Measurements from ENCODE around the gene IZUMO2.

Gene IZUMO2

GRCh38 chr19:50207730-50208129 is 44.6 kb upstream of the IZUMO2 start:
- TF ChIP-seq EGR1 (IDR thresholded peaks at IDR 0.05) (no peak), TEAD4 (IDR thresholded peaks at IDR 0.05) (no peak), NFIC (IDR thresholded peaks at IDR 0.05) (no peak), REST (IDR thresholded peaks at IDR 0.05; ENCODE audit: low read depth) (no peak), TCF12 (IDR thresholded peaks at IDR 0.05; ENCODE audit: low read depth) (no peak), EP300 (IDR thresholded peaks at IDR 0.05; ENCODE audit: borderline replicate concordance) (no peak), YY1 (IDR thresholded peaks at IDR 0.05; ENCODE audit: low read depth) (no peak), TAF1 (IDR thresholded peaks at IDR 0.05; ENCODE audit: low read depth) (no peak), FOXM1 (IDR thresholded peaks at IDR 0.05; ENCODE audit: borderline replicate concordance, low read depth) (no peak), ZBTB7A (IDR thresholded peaks at IDR 0.05; ENCODE audit: low read depth) (no peak), RAD21 (IDR thresholded peaks at IDR 0.05; ENCODE audit: low read depth) (no peak), CEBPB (IDR thresholded peaks at IDR 0.05) (no peak), CREB1 (IDR thresholded peaks at IDR 0.05; ENCODE audit: low read depth) (no peak)
- TF ChIP-seq, protein P1, sequence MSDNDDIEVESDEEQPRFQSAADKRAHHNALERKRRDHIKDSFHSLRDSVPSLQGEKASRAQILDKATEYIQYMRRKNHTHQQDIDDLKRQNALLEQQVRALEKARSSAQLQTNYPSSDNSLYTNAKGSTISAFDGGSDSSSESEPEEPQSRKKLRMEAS (IDR thresholded peaks at IDR 0.05), result no peak
- TF ChIP-seq, protein P2, sequence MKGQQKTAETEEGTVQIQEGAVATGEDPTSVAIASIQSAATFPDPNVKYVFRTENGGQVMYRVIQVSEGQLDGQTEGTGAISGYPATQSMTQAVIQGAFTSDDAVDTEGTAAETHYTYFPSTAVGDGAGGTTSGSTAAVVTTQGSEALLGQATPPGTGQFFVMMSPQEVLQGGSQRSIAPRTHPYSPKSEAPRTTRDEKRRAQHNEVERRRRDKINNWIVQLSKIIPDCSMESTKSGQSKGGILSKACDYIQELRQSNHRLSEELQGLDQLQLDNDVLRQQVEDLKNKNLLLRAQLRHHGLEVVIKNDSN (IDR thresholded peaks at IDR 0.05), result no peak

GRCh38 chr19:50206191-50206590 is 43.1 kb upstream of the IZUMO2 start:
- TF ChIP-seq EP300 (IDR thresholded peaks at IDR 0.05; ENCODE audit: borderline replicate concordance) (no peak), CREB1 (IDR thresholded peaks at IDR 0.05; ENCODE audit: low read depth) (no peak), NFIC (IDR thresholded peaks at IDR 0.05) (no peak), RAD21 (IDR thresholded peaks at IDR 0.05; ENCODE audit: low read depth) (no peak), TCF12 (IDR thresholded peaks at IDR 0.05; ENCODE audit: low read depth) (no peak), CEBPB (IDR thresholded peaks at IDR 0.05) (no peak), ZBTB7A (IDR thresholded peaks at IDR 0.05; ENCODE audit: low read depth) (no peak), TEAD4 (IDR thresholded peaks at IDR 0.05) (no peak), YY1 (IDR thresholded peaks at IDR 0.05; ENCODE audit: low read depth) (no peak), EGR1 (IDR thresholded peaks at IDR 0.05) (no peak), FOXM1 (IDR thresholded peaks at IDR 0.05; ENCODE audit: borderline replicate concordance, low read depth) (no peak), TAF1 (IDR thresholded peaks at IDR 0.05; ENCODE audit: low read depth) (no peak), REST (IDR thresholded peaks at IDR 0.05; ENCODE audit: low read depth) (no peak)
- TF ChIP-seq, protein P2 (IDR thresholded peaks at IDR 0.05), result no peak
- TF ChIP-seq, protein P1 (IDR thresholded peaks at IDR 0.05), result no peak

DNA sequence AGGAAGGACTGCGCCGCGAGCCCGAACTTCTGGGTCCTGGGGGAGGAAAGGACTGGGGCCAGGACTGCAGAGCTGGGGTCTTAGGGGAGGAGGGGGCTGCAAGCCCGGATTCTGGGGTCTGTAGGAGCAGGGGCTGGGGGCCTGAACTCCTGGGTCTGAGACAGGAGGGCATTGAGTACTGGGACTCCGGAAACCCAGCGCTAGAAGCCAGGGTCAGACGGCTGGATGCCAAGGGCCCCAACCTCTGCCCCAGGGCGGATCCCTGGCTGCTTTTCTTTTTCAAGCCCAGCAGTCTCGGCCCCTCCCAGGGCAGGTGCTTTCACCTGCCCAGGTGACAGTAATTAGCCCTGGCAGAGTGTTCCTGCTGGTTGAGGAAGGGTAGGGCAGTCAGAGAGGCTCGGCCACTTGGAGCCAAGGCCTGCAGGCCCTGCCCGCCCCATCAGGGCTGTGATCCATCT is 42.6 kb upstream of the IZUMO2 start:
- no peak for TF ChIP-seq CEBPB (IDR thresholded peaks at IDR 0.05)
- no peak for TF ChIP-seq ZBTB7A (IDR thresholded peaks at IDR 0.05; ENCODE audit: low read depth)
- TF ChIP-seq TAF1 (IDR thresholded peaks at IDR 0.05; ENCODE audit: low read depth), result no peak
- TF ChIP-seq FOXM1 (IDR thresholded peaks at IDR 0.05; ENCODE audit: borderline replicate concordance, low read depth), result no peak
- peak; percentile 56 for TF ChIP-seq TCF12 (IDR thresholded peaks at IDR 0.05; ENCODE audit: low read depth)
- TF ChIP-seq RAD21 (IDR thresholded peaks at IDR 0.05; ENCODE audit: low read depth), result no peak
- TF ChIP-seq NFIC (IDR thresholded peaks at IDR 0.05), result no peak
- TF ChIP-seq, protein P2 (IDR thresholded peaks at IDR 0.05), result 0 out of 2 replicates have a peak, but pooled peaks have one; percentile 15

DNA sequence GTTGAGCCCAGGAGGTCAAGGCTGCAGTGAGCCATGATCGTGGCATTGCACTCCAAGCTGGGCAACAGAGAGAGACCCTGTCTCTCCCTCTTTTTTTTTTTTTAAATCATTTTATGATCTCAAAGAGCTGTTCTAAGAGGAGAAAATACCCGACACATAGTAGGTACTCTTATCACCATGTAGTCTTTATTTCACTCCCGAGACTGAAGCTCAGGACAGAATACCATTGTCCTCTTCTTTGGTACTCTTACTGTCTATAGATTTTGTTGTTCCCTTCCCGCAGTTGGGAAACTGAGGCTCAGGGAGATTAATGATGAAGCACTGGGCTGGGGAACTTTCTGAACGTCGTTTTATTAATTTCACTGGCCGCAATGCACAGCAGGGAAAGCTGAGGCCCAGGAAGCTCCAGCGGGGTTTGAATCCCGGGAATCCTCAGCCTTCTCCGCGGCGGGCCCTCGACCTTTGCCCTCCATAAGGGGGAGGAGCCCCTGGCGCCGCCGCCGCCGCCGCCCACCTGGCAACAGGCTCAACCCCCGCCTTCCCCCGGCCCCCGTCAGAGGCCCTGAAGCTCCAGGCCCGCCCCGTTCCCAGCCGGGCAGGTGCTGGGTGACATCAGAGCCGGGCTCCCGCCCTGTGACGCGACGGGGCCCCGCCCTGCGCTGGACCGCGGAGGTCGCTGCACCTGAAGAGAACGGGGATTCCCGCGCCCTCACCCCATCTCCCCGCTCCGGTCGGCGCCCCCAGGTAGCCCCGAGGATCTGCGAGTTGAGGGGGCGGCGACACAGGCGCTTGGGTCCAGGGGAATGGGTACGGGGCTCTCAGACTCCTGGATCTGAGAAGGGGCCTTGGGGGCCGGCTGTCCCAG is 42.0 kb upstream of the IZUMO2 start:
- TF ChIP-seq REST (IDR thresholded peaks at IDR 0.05; ENCODE audit: low read depth), result no peak
- TF ChIP-seq YY1 (IDR thresholded peaks at IDR 0.05; ENCODE audit: low read depth), result 0 out of 2 replicates have a peak, but pooled peaks have one; percentile 10
- TF ChIP-seq ZBTB7A (IDR thresholded peaks at IDR 0.05; ENCODE audit: low read depth), result peak; percentile 51; the same call in 1 of the 2 replicates
- TF ChIP-seq NFIC (IDR thresholded peaks at IDR 0.05), result peak; percentile 61
- TF ChIP-seq TAF1 (IDR thresholded peaks at IDR 0.05; ENCODE audit: low read depth), result peak; percentile 21; the same call in 1 of the 2 replicates
- peak; percentile 64; the same call in 1 of the 2 replicates for TF ChIP-seq TCF12 (IDR thresholded peaks at IDR 0.05; ENCODE audit: low read depth)
- peak; percentile 68 for TF ChIP-seq EGR1 (IDR thresholded peaks at IDR 0.05)
- TF ChIP-seq FOXM1 (IDR thresholded peaks at IDR 0.05; ENCODE audit: borderline replicate concordance, low read depth), result no peak
- no peak for TF ChIP-seq RAD21 (IDR thresholded peaks at IDR 0.05; ENCODE audit: low read depth)
- TF ChIP-seq, protein P1 (IDR thresholded peaks at IDR 0.05), result peak; percentile 37; the same call in 1 of the 2 replicates
- TF ChIP-seq TEAD4 (IDR thresholded peaks at IDR 0.05), result no peak; the same call in 1 of the 2 replicates
- TF ChIP-seq, protein P2 (IDR thresholded peaks at IDR 0.05), result 0 out of 2 replicates have a peak, but pooled peaks have one; percentile 18
- TF ChIP-seq CREB1 (IDR thresholded peaks at IDR 0.05; ENCODE audit: low read depth), result peak; percentile 70
- TF ChIP-seq EP300 (IDR thresholded peaks at IDR 0.05; ENCODE audit: borderline replicate concordance), result no peak; the same call in 1 of the 2 replicates
- peak; percentile 8; the same call in 1 of the 2 replicates for TF ChIP-seq CEBPB (IDR thresholded peaks at IDR 0.05)

All from Ishikawa (cell line).